Tibial nerve (tissue), 4 donors: ENCODE results near the gene ALPK3.

Experiments used
- EP300 ChIP-seq, 2 donors: sonication (generic); formaldehyde crosslinking; IDR thresholded peaks; one replicate each; pipeline ENCODE4 v1.6.1; 2017; ENCODE audit warnings: antibody characterized with exemption in 2 of 2, mild to moderate bottlenecking in 1 of 2
- POLR2A ChIP-seq, 2 donors: fragments of 450-650 bp; IDR thresholded peaks; one replicate each; pipeline ENCODE4 v1.6.1; 2017; ENCODE audit warnings: antibody characterized with exemption in 2 of 2, mild to moderate bottlenecking in 2 of 2, moderate library complexity in 2 of 2
- TF ChIP-seq, protein P1 (sequence below), 5 experiments: fragments of 200-600 bp in 3 of 5; fragments of 450-650 bp in 2 of 5; sonication (generic) in 3 of 5; IDR thresholded peaks; one replicate each; pipeline ENCODE4 v1.5.1; 2016 to 2019; ENCODE audit warnings: antibody characterized with exemption in 5 of 5, mild to moderate bottlenecking in 3 of 5, moderate library complexity in 2 of 5

DNA sequence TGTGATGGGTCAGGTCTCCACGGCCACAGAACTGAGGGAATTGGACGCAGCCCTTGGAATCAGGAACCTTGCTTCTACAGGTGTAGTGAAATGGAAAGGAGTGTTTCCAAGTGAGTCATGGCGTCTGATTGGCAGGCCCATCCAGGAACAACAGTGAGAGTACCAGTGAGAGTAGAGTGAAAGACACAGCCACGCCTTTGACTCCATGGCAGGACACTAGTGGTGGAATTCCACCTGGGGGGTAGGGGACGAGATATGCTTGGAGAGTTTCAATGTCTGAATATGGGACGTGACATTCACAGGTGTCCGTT is 64.3 kb downstream of the ALPK3 start:
- TF ChIP-seq, protein P1, sequence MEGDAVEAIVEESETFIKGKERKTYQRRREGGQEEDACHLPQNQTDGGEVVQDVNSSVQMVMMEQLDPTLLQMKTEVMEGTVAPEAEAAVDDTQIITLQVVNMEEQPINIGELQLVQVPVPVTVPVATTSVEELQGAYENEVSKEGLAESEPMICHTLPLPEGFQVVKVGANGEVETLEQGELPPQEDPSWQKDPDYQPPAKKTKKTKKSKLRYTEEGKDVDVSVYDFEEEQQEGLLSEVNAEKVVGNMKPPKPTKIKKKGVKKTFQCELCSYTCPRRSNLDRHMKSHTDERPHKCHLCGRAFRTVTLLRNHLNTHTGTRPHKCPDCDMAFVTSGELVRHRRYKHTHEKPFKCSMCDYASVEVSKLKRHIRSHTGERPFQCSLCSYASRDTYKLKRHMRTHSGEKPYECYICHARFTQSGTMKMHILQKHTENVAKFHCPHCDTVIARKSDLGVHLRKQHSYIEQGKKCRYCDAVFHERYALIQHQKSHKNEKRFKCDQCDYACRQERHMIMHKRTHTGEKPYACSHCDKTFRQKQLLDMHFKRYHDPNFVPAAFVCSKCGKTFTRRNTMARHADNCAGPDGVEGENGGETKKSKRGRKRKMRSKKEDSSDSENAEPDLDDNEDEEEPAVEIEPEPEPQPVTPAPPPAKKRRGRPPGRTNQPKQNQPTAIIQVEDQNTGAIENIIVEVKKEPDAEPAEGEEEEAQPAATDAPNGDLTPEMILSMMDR (IDR thresholded peaks at IDR 0.05) = no peak
- no peak for TF ChIP-seq POLR2A (IDR thresholded peaks at IDR 0.05)
- no peak for TF ChIP-seq EP300 (IDR thresholded peaks at IDR 0.05)
